Lower lobe of right lung (tissue), 2 donors: Measurements from ENCODE around the gene MRFAP1. TPM values are rescaled to one million over a fixed set of nuclear protein-coding genes. Genes with fewer than 3 reads are reported as not detected.
"Not testable (repeated sequence)": the region's sequence is repeated elsewhere in the genome, so short reads cannot be mapped to it uniquely, and the experiment has no call there.

Experiments used
- ATAC-seq, 2 donors: fragments of 200-7000 bp; cut with Tn5 transposase; one replicate each; pipeline ENCODE4 v1.9.1; 2020 to 2022; ENCODE audit warnings: mild to moderate bottlenecking in 2 of 2, moderate library complexity in 2 of 2
- DNase-seq: peaks from one replicate; pipeline ENCODE4 v3.0.0-alpha.2; 2020
- H3K27ac ChIP-seq: fragments of 200-600 bp; one replicate; pipeline ENCODE4 v1.8.0; 2022
- H3K27me3 ChIP-seq: fragments of 200-600 bp; one replicate; pipeline ENCODE4 v1.8.0; 2022; ENCODE audit warnings: low read depth
- H3K36me3 ChIP-seq: fragments of 200-600 bp; one replicate; pipeline ENCODE4 v1.8.0; 2022; ENCODE audit warnings: mild to moderate bottlenecking
- H3K4me1 ChIP-seq: fragments of 200-600 bp; one replicate; pipeline ENCODE4 v1.8.0; 2022
- H3K4me3 ChIP-seq: fragments of 200-600 bp; one replicate; pipeline ENCODE4 v1.8.0; 2022; ENCODE audit warnings: mild to moderate bottlenecking
- H3K9me3 ChIP-seq: fragments of 200-600 bp; one replicate; pipeline ENCODE4 v1.8.0; 2022
- intact Hi-C: fragments of 100-400 bp; cut with DNase I; formaldehyde crosslinking; loops from one replicate; pipeline ENCODE4 v1.11.0; 2022
- total RNA-seq: library from RNA; stranded (reverse); fragmentation: NEBNext Ultra II Directional; extraction: Animal tissue kit (Norgen Biotek cat#: 25700); gene quantifications from one replicate; pipeline ENCODE4 v1.2.1, GENCODE V29; 2021
- TF ChIP-seq, protein P1 (sequence below): fragments of 200-600 bp; IDR thresholded peaks from one replicate; pipeline ENCODE4 v1.8.0; 2022; ENCODE audit warnings: antibody characterized with exemption, mild to moderate bottlenecking
- donor health status: DM: no; HTN: yes; CAD: no; lungs with severe emphysema.

MRFAP1 gene
- total RNA-seq, 1 donor from 2014 or later, result 211 TPM

DNA sequence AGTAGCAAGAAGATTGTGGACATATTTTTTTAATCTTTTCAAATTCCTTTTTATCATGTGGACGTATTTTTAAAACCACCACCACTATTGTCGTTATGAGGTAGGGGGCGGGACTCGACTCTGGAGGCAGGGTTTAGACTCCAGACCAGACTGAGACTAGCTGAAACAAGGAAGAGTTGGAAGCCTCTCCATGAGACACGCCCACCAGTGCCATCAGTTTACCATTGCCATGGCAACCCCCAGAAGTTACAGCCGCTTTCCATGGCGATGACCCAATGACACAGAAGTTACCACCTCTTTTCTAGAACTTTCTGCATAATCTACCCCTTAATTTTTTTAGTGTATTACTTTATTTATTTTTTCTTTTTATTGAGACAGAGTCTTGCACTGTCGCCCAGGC is 8.7 kb downstream of the MRFAP1 start:
- Histone ChIP-seq H3K9me3 (no peaks in the 10 kb centered on the region), H3K4me1 (no peaks in the 10 kb centered on the region), H3K4me3 (no peak overlapping the region), H3K27me3 (no peaks in the 10 kb centered on the region), H3K36me3 (no peaks in the 10 kb centered on the region), H3K27ac (no peak overlapping the region)
- no peak for ATAC-seq
- TF ChIP-seq, protein P1, sequence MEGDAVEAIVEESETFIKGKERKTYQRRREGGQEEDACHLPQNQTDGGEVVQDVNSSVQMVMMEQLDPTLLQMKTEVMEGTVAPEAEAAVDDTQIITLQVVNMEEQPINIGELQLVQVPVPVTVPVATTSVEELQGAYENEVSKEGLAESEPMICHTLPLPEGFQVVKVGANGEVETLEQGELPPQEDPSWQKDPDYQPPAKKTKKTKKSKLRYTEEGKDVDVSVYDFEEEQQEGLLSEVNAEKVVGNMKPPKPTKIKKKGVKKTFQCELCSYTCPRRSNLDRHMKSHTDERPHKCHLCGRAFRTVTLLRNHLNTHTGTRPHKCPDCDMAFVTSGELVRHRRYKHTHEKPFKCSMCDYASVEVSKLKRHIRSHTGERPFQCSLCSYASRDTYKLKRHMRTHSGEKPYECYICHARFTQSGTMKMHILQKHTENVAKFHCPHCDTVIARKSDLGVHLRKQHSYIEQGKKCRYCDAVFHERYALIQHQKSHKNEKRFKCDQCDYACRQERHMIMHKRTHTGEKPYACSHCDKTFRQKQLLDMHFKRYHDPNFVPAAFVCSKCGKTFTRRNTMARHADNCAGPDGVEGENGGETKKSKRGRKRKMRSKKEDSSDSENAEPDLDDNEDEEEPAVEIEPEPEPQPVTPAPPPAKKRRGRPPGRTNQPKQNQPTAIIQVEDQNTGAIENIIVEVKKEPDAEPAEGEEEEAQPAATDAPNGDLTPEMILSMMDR, result no peak
- no peak for DNase-seq
- intact Hi-C loops, result no loop called here

- H3K4me1 ChIP-seq, H3K36me3 ChIP-seq, DNase-seq, H3K27me3 ChIP-seq, ATAC-seq, intact Hi-C loops, H3K4me3 ChIP-seq, H3K9me3 ChIP-seq, H3K27ac ChIP-seq: not testable (repeated sequence)
These were observed 13.7 kb downstream of the MRFAP1 start for GRCh38 chr4:6654211-6654610.

DNA sequence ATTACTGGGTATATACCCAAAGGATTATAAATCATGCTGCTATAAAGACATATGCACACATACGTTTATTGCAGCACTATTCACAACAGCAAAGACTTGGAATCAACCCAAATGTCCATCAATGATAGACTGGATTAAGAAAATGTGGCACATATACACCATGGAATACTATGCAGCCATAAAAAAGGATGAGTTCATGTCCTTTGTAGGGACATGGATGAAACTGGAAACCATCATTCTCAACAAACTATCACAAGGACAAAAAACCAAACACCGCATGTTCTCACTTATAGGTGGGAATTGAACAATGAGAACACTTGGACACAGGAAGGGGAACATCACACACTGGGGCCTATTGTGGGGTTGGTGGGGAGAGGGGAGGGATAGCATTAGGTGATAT is 14.8 kb downstream of the MRFAP1 start:
- H3K4me3 ChIP-seq, result not testable (repeated sequence)

DNA sequence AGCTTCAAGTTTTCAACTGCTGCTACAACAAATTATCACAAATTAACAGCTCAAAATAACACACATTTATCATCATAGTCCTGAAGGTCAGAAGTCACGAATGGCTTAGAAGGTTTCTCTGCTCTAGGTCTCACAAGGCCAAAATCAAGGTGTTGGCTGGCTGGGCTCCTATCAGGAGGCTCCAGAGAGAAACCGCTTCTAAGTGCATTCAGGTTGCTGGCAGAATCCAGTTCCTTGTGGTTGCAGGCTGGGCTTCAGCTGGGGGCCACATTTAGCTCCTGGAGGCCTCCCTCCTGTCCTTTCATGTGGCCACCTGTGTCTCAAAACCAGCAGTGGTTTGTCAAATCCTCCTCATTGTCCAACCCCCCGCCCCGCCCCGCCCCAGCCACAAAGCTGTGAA is 15.4 kb downstream of the MRFAP1 start:
- DNase-seq, result no peak

More for the DNA sequence above, 14.8 kb downstream of the MRFAP1 start:
- H3K27me3 ChIP-seq, ATAC-seq, H3K36me3 ChIP-seq, H3K9me3 ChIP-seq, H3K27ac ChIP-seq, intact Hi-C loops, DNase-seq: not testable (repeated sequence)
- H3K4me1 ChIP-seq, result peaks cover 11% of the 10 kb centered on the region

GRCh38 chr4:6657242-6658208 is 17.0 kb downstream of the MRFAP1 start:
- DNase-seq (no peak), ATAC-seq (no peak)
- TF ChIP-seq, protein P1, result no peak
- peaks cover 5% of the 10 kb centered on the region for H3K27me3 ChIP-seq
- H3K27ac ChIP-seq, result no peak overlapping the region
- H3K4me3 ChIP-seq, result no peak overlapping the region
- intact Hi-C loops, result no loop called here
- H3K9me3 ChIP-seq, result no peaks in the 10 kb centered on the region
- peaks cover 11% of the 10 kb centered on the region for H3K4me1 ChIP-seq
- no peaks in the 10 kb centered on the region for H3K36me3 ChIP-seq

More for the DNA sequence above, 15.4 kb downstream of the MRFAP1 start:
- no peak for ATAC-seq
- TF ChIP-seq, protein P1, result no peak
- Histone ChIP-seq H3K27ac (no peak overlapping the region), H3K4me3 (no peak overlapping the region), H3K27me3 (peaks cover 5% of the 10 kb centered on the region), H3K36me3 (no peaks in the 10 kb centered on the region), H3K4me1 (peaks cover 11% of the 10 kb centered on the region), H3K9me3 (no peaks in the 10 kb centered on the region)
- intact Hi-C loops, result no loop called here

- no peak for DNase-seq
- TF ChIP-seq, protein P1, result no peak
- Histone ChIP-seq H3K36me3 (no peaks in the 10 kb centered on the region), H3K27me3 (peaks cover 5% of the 10 kb centered on the region), H3K4me3 (peak overlapping the region; percentile 51), H3K4me1 (peaks cover 11% of the 10 kb centered on the region), H3K9me3 (no peaks in the 10 kb centered on the region), H3K27ac (peak overlapping the region; percentile 18)
- ATAC-seq, result peak in 1 of 2 donors; percentile 16
- intact Hi-C loops, result no loop called here
These were observed 17.7 kb downstream of the MRFAP1 start for GRCh38 chr4:6658209-6658595.
